Smooth muscle cell (in vitro differentiated cells): ENCODE results near the gene IFI16. TPM values are rescaled to one million over a fixed set of nuclear protein-coding genes. Genes with fewer than 3 reads are reported as not detected.
A peak's percentile ranks its signal among the peaks of the same experiment; 100 is the strongest.

Source experiments
- DNase-seq: peaks from one replicate; lab custom pipeline; 2025; ENCODE audit not compliant: unreplicated experiment; lab: John Stamatoyannopoulos, UW
- H2AFZ ChIP-seq: fragments of 200-600 bp; sonication (generic); 2 replicates; pipeline ENCODE4 v1.6.0; 2016; ENCODE audit warnings: antibody characterized with exemption, low read depth, mild to moderate bottlenecking
- H3F3A ChIP-seq: fragments of 200-600 bp; sonication (generic); 2 replicates; pipeline ENCODE4 v1.6.0; 2017; ENCODE audit warnings: antibody characterized with exemption, low read depth
- H3K27ac ChIP-seq: fragments of 200-600 bp; sonication (generic); 2 replicates; pipeline ENCODE4 v1.5.1; 2016; ENCODE audit warnings: low read depth, mild to moderate bottlenecking
- H3K27me3 ChIP-seq: fragments of 200-600 bp; sonication (generic); 2 replicates; pipeline ENCODE4 v1.6.1; 2016; ENCODE audit warnings: low read depth, mild to moderate bottlenecking
- H3K36me3 ChIP-seq: fragments of 200-600 bp; sonication (generic); 2 replicates; pipeline ENCODE4 v1.5.1; 2016; ENCODE audit warnings: low read depth
- H3K4me1 ChIP-seq: fragments of 200-600 bp; sonication (generic); 2 replicates; pipeline ENCODE4 v1.5.1; 2016; ENCODE audit warnings: low read depth
- H3K4me2 ChIP-seq: fragments of 200-600 bp; sonication (generic); 2 replicates; pipeline ENCODE4 v1.6.0; 2016; ENCODE audit warnings: mild to moderate bottlenecking
- H3K4me3 ChIP-seq: fragments of 200-600 bp; sonication (generic); 2 replicates; pipeline ENCODE4 v1.5.1; 2016; ENCODE audit warnings: mild to moderate bottlenecking
- H3K79me2 ChIP-seq: fragments of 200-600 bp; sonication (generic); 2 replicates; pipeline ENCODE4 v1.6.0; 2016; ENCODE audit warnings: low read depth, mild to moderate bottlenecking
- H3K9ac ChIP-seq: fragments of 200-600 bp; sonication (generic); 2 replicates; pipeline ENCODE4 v1.6.0; 2016; ENCODE audit warnings: low read depth
- H3K9me3 ChIP-seq: fragments of 200-600 bp; sonication (generic); replicated peaks from 2 replicates; pipeline ENCODE4 v1.5.1; 2016; ENCODE audit warnings: low read depth
- H4K20me1 ChIP-seq: fragments of 200-600 bp; sonication (generic); 2 replicates; pipeline ENCODE4 v1.6.0; 2016; ENCODE audit warnings: low read depth
- WGBS: methylation state at CpG from one replicate; pipeline ENCODE4 v1.1.7; 2016; ENCODE audit warnings: low lambda C conversion rate; 5-methylcytosine and 5-hydroxymethylcytosine counted together
- polyA plus RNA-seq: library from polyadenylated mRNA; unstranded; fragments of >200 nt; fragmentation: Nextera tagmentation; extraction: Ambion mirVana; gene quantifications from 2 replicates; pipeline ENCODE4 v1.2.1, GENCODE V29; 2016
- total RNA-seq: library from RNA; depleted of rRNA; stranded (reverse); fragments of >200 nt; gene quantifications from 2 replicates; pipeline ENCODE4 v1.2.3, GENCODE V29; 2014
- TF ChIP-seq, protein P1 (sequence below): fragments of 200-600 bp; sonication (generic); IDR thresholded peaks from 2 replicates; pipeline ENCODE4 v1.5.1; 2017; ENCODE audit warnings: borderline replicate concordance, mild to moderate bottlenecking, antibody characterized with exemption; ENCODE audit not compliant: insufficient read depth, poor library complexity, severe bottlenecking

IFI16 gene
- total and polyA plus RNA-seq, 2 experiments from 2014 or later: 92.1 to 114 TPM

DNA sequence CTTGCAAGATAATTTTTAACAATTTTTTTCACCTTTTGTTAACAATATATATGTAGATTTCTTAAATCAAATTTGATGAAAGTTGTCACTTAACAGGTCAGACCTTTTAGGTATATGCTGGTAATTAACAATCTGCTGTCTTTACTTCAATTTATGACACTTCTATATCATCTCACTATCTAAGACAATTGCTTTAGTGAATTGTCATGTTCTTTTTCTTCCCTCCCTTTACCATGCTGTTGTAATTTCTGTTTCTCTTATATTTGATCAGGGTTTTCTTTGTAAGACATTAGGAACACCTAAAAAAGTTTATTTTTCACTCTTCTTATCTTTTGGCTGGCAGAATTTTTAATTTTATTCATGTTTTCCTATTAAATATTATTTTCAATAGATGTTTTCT, 2.0 kb downstream of the IFI16 start:
- peaks cover 5% of the 10 kb centered on the region for H4K20me1 ChIP-seq
- TF ChIP-seq, protein P1, sequence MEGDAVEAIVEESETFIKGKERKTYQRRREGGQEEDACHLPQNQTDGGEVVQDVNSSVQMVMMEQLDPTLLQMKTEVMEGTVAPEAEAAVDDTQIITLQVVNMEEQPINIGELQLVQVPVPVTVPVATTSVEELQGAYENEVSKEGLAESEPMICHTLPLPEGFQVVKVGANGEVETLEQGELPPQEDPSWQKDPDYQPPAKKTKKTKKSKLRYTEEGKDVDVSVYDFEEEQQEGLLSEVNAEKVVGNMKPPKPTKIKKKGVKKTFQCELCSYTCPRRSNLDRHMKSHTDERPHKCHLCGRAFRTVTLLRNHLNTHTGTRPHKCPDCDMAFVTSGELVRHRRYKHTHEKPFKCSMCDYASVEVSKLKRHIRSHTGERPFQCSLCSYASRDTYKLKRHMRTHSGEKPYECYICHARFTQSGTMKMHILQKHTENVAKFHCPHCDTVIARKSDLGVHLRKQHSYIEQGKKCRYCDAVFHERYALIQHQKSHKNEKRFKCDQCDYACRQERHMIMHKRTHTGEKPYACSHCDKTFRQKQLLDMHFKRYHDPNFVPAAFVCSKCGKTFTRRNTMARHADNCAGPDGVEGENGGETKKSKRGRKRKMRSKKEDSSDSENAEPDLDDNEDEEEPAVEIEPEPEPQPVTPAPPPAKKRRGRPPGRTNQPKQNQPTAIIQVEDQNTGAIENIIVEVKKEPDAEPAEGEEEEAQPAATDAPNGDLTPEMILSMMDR: no peak
- peak overlapping the region; percentile 91 for H3K9ac ChIP-seq
- peaks cover 15% of the 10 kb centered on the region for H3K36me3 ChIP-seq
- H3K27ac ChIP-seq: peak overlapping the region; percentile 98
- H3K4me1 ChIP-seq: peaks cover 20% of the 10 kb centered on the region
- H3K4me3 ChIP-seq: peak overlapping the region; percentile 67
- peaks cover 65% of the 10 kb centered on the region for H3K79me2 ChIP-seq
- H3F3A ChIP-seq: peaks cover 13% of the 10 kb centered on the region
- H3K9me3 ChIP-seq: no peaks in the 10 kb centered on the region
- H3K4me2 ChIP-seq: peak overlapping the region; percentile 89
- H2AFZ ChIP-seq: no peak overlapping the region
- no peaks in the 10 kb centered on the region for H3K27me3 ChIP-seq
- DNase-seq: no peak

DNA sequence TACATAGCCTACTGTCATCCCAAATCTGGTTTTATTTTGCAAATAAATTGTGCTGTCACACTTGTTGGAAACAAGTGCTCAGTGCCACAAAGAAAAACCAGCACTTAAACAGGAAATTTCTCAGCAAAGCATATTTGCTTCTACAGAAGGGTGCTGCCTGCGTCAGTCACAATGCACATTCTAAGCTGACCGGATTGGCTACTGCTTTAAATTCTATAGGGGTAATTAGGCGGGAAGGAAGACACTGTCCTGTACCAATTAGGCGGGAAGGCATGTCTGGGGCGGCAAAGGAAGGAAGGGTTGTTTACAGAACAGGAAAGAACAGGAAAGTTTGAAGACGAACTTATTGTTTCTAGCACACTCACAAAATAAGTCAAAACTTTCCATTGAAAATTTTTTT, 2.8 kb downstream of the IFI16 start:
- Histone ChIP-seq H3K9me3 (no peaks in the 10 kb centered on the region), H4K20me1 (peaks cover 9% of the 10 kb centered on the region), H3K4me1 (peaks cover 17% of the 10 kb centered on the region), H3K9ac (no peak overlapping the region), H3K27ac (peak overlapping the region; percentile 98), H3K4me2 (peak overlapping the region; percentile 89), H3F3A (peaks cover 13% of the 10 kb centered on the region), H3K27me3 (no peaks in the 10 kb centered on the region), H3K79me2 (peaks cover 70% of the 10 kb centered on the region), H3K36me3 (peaks cover 18% of the 10 kb centered on the region), H3K4me3 (peak overlapping the region; percentile 67), H2AFZ (no peak overlapping the region)
- no peak for DNase-seq
- TF ChIP-seq, protein P1: no peak
- 55% methylated on average over 6 of the region's 6 CpGs for WGBS

DNA sequence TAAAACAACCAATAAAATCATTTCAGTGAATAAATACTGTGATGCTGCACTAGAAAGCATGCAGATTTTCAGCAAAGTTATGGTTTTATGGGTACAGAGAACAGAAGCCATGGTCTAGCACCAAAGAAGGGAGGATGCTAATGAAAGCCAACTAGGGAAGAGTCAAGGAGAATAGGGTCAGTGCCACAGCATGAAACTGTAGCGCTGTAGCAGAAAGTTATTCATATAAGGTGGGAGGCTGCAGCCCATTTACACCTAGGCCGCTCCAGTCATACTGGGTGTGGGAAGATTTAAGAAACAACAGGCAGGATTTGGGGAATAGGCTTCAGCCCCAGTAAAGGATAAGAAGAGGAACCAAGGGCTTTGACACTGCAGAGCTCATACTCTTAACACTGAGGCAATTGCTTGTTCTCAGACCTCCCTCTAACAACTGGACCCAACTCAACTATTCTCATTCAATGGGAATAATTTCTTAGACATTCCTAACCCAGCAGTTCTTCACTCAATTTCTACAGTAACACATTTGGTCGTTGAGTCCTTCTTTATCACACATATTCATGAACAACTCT, 4.4 kb downstream of the IFI16 start:
- TF ChIP-seq, protein P1: no peak
- DNase-seq: no peak
- Histone ChIP-seq H3K9ac (no peak overlapping the region), H3K27ac (no peak overlapping the region), H3K27me3 (no peaks in the 10 kb centered on the region), H3F3A (peaks cover 4% of the 10 kb centered on the region), H4K20me1 (peaks cover 10% of the 10 kb centered on the region), H2AFZ (no peak overlapping the region), H3K4me2 (peak overlapping the region; percentile 89), H3K79me2 (peaks cover 79% of the 10 kb centered on the region), H3K4me1 (peaks cover 12% of the 10 kb centered on the region), H3K9me3 (no peaks in the 10 kb centered on the region), H3K4me3 (no peak overlapping the region), H3K36me3 (peaks cover 33% of the 10 kb centered on the region)
- WGBS: 99% methylated on average over 3 of the region's 3 CpGs

DNA sequence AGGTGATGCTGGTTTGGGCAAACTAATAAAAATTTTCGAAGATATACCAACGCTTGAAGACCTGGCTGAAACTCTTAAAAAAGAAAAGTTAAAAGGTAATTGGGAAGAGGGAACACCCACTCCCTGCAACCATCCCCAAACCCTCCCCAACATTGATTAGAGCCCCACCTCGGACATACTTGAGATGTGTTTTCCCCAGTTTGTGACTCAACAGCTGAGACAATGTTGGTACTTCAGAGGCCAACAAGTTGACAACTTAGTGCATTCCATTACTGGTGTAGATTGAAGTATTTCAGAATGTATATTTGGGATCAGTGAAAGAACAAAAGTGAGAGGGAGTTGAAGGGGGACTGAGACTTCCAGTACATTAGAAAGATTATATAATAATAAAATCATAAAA, 5.1 kb downstream of the IFI16 start:
- H3K4me1 ChIP-seq: peaks cover 12% of the 10 kb centered on the region
- peaks cover 38% of the 10 kb centered on the region for H3K36me3 ChIP-seq
- peaks cover 85% of the 10 kb centered on the region for H3K79me2 ChIP-seq
- no peaks in the 10 kb centered on the region for H3K9me3 ChIP-seq
- H4K20me1 ChIP-seq: peaks cover 13% of the 10 kb centered on the region
- H3F3A ChIP-seq: no peaks in the 10 kb centered on the region
- no peak overlapping the region for H2AFZ ChIP-seq
- TF ChIP-seq, protein P1: no peak
- WGBS: 93% methylated on average over 3 of the region's 3 CpGs
- H3K27ac ChIP-seq: no peak overlapping the region
- DNase-seq: no peak
- H3K4me3 ChIP-seq: no peak overlapping the region
- no peak overlapping the region for H3K9ac ChIP-seq
- no peaks in the 10 kb centered on the region for H3K27me3 ChIP-seq
- H3K4me2 ChIP-seq: peak overlapping the region; percentile 9
